A673 (cell line): ENCODE results near the gene ADGRA1. TPM values are rescaled to one million over a fixed set of nuclear protein-coding genes. Genes with fewer than 3 reads are reported as not detected.

Experiments used
- BruUV-seq: library from RNA; stranded (reverse); fragments of 400-500 nt; replicated peaks from 2 replicates; lab custom pipeline; 2021; lab: Mats Ljungman, UMichigan
- CTCF ChIA-PET: fragments of 300-600 bp; sonication (Branson Sonifier 250); formaldehyde crosslinking; loops from one replicate; lab custom pipeline; 2022; ENCODE audit warnings: antibody characterized with exemption; lab: Charles Lee
- POLR2A ChIA-PET: fragments of 300-600 bp; sonication (Branson Sonifier 250); formaldehyde crosslinking; loops from one replicate; lab custom pipeline; 2022; ENCODE audit warnings: antibody characterized with exemption; ENCODE audit not compliant: low non-redundant PET; lab: Charles Lee
- DNase-seq: peaks from one replicate; pipeline ENCODE4 v3.0.0-alpha.2; 2015; ENCODE audit warnings: low spot score
- H3K27ac ChIP-seq: fragments of 200-600 bp; sonication (generic); 2 replicates; pipeline ENCODE4 v1.5.1; 2016; ENCODE audit warnings: mixed run types, low read depth, mild to moderate bottlenecking, mixed read lengths, antibody characterized with exemption, low read length; ENCODE audit not compliant: poor library complexity, severe bottlenecking
- H3K27me3 ChIP-seq: fragments of 200-600 bp; sonication (generic); replicated peaks from 2 replicates; pipeline ENCODE4 v1.6.1; 2017; ENCODE audit warnings: mixed run types, low read depth, mild to moderate bottlenecking, mixed read lengths, antibody characterized with exemption, low read length; ENCODE audit not compliant: insufficient read depth, poor library complexity
- H3K36me3 ChIP-seq: fragments of 200-600 bp; sonication (generic); 2 replicates; pipeline ENCODE4 v1.6.1; 2016; ENCODE audit warnings: mixed run types, mild to moderate bottlenecking, mixed read lengths, antibody characterized with exemption, low read length; ENCODE audit not compliant: insufficient read depth, poor library complexity, severe bottlenecking
- H3K4me1 ChIP-seq: fragments of 200-600 bp; sonication (generic); 2 replicates; pipeline ENCODE4 v1.6.1; 2017; ENCODE audit warnings: mixed run types, mild to moderate bottlenecking, mixed read lengths, antibody characterized with exemption, low read length; ENCODE audit not compliant: insufficient read depth, poor library complexity, severe bottlenecking
- H3K4me3 ChIP-seq: fragments of 200-600 bp; sonication (generic); 2 replicates; pipeline ENCODE4 v1.5.1; 2016; ENCODE audit warnings: low read depth, mixed run types, mild to moderate bottlenecking, mixed read lengths, low read length; ENCODE audit not compliant: poor library complexity, severe bottlenecking
- H3K9me3 ChIP-seq: fragments of 200-600 bp; sonication (generic); 2 replicates; pipeline ENCODE4 v1.6.1; 2016; ENCODE audit warnings: mixed run types, low read depth, mild to moderate bottlenecking, mixed read lengths, antibody characterized with exemption, low read length; ENCODE audit not compliant: poor library complexity, severe bottlenecking
- CTCF ChIP-seq: fragments of 300-800, 200-600 bp; sonication (generic); conservative IDR thresholded peaks from 2 replicates; pipeline ENCODE4 v1.5.1; 2017; ENCODE audit warnings: low read depth, mild to moderate bottlenecking, antibody characterized with exemption, low read length, moderate library complexity, mixed read lengths
- EZH2 ChIP-seq: fragments of 200-600 bp; sonication (generic); IDR thresholded peaks from 2 replicates; pipeline ENCODE4 v1.6.1; 2017; ENCODE audit warnings: borderline replicate concordance, low read depth, mild to moderate bottlenecking, mixed read lengths, antibody characterized with exemption, low read length; ENCODE audit not compliant: poor library complexity, severe bottlenecking
- intact Hi-C: fragments of 100-400 bp; cut with micrococcal nuclease; formaldehyde crosslinking; loops from one replicate; pipeline ENCODE4 v1.10.0; 2022; ENCODE audit not compliant: unreplicated experiment
- total RNA-seq: library from RNA; stranded (reverse); gene quantifications from 2 replicates; pipeline ENCODE4 v1.2.3, GENCODE V29; 2021

The ADGRA1 gene
- total RNA-seq, 1 experiment from 2014 or later: 0.82 TPM

- no peaks in the 10 kb centered on the region for H3K4me1 ChIP-seq
- intact Hi-C loops: no loop called here
- DNase-seq: no peak
- no peaks in the 10 kb centered on the region for H3K36me3 ChIP-seq
- TF ChIP-seq CTCF (no peak), EZH2 (no peak)
- peaks cover 1% of the 10 kb centered on the region for H3K27me3 ChIP-seq
- BruUV-seq: no TSS peak
- no peak overlapping the region for H3K4me3 ChIP-seq
- POLR2A ChIA-PET: no interaction called here
- peaks cover 10% of the 10 kb centered on the region for H3K9me3 ChIP-seq
- CTCF ChIA-PET: no interaction called here
- no peak overlapping the region for H3K27ac ChIP-seq
Observed at GRCh38 chr10:133178357-133179127, 90.8 kb downstream of the ADGRA1 start.

DNA sequence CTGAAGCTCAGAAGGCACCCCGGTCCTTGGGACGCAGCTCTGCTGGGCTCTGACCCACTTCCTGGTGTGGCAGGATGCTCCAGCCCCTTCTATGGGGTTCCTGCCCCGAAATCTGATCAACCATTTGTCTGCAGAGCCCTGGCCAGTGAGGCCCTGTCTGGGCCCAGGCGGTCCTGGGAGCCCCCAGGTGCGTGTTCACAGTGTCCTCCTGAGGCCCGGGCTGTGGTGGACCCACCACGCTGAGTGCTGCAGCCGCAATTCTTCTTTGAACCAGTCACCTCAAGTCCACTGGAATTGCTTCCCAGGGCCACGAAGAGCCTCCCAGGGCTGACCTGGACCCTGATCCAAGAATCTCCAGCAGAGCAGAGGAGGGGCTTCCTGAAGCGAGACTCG lies 91.4 kb downstream of the ADGRA1 start:
- Histone ChIP-seq H3K4me1 (no peaks in the 10 kb centered on the region), H3K27me3 (no peaks in the 10 kb centered on the region), H3K4me3 (no peak overlapping the region), H3K9me3 (peaks cover 10% of the 10 kb centered on the region), H3K27ac (no peak overlapping the region), H3K36me3 (no peaks in the 10 kb centered on the region)
- ChIA-PET CTCF (no interaction called here), POLR2A (no interaction called here)
- no peak for TF ChIP-seq EZH2
- no peak for TF ChIP-seq CTCF
- BruUV-seq: no TSS peak
- intact Hi-C loops: no loop called here
- no peak for DNase-seq

DNA sequence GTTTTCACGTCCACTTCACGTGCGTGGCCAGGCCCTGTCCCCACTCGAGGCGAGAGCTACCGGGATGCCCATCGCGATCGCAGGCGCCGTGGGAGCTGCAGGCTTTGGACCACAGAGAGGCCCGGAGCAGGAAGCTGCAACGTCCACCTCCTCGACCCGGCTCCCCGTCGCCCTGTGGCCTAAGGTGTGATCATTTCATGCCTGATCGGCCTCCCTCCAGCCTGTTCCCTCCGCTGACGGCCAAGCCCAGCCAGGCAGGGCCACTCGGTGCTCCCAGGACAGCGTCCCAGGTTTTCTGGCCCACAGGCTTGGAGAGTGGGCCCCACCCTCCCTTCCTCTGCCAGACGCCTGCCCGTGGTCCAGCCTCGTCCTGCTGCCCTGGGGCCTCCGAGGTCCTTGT lies 91.9 kb downstream of the ADGRA1 start:
- ChIA-PET CTCF (no interaction called here), POLR2A (no interaction called here)
- DNase-seq: no peak
- no peak overlapping the region for H3K4me3 ChIP-seq
- no peak for TF ChIP-seq CTCF
- TF ChIP-seq EZH2: no peak
- H3K36me3 ChIP-seq: no peaks in the 10 kb centered on the region
- no peaks in the 10 kb centered on the region for H3K4me1 ChIP-seq
- H3K27me3 ChIP-seq: no peaks in the 10 kb centered on the region
- BruUV-seq: no TSS peak
- peaks cover 10% of the 10 kb centered on the region for H3K9me3 ChIP-seq
- H3K27ac ChIP-seq: no peak overlapping the region
- intact Hi-C loops: no loop called here
